Activated CD8-positive, alpha-beta T cell treated with anti-CD3 and anti-CD28 coated beads for 36 hours (primary cell): ENCODE results near the gene JAGN1. TPM values are rescaled to one million over a fixed set of nuclear protein-coding genes. Genes with fewer than 3 reads are reported as not detected.

Experiments used
- ATAC-seq: fragments of 200-7000 bp; cut with Tn5 transposase; one replicate; pipeline ENCODE4 v1.10.0; 2021; ENCODE audit warnings: mild to moderate bottlenecking, moderate library complexity
- CTCF ChIA-PET: fragments of 350-600 bp; sonication (Branson Sonifier 250); formaldehyde crosslinking; loops from one replicate; lab custom pipeline; 2021; ENCODE audit warnings: antibody characterized with exemption; lab: Charles Lee
- POLR2A ChIA-PET: fragments of 350-600 bp; sonication (Branson Sonifier 250); formaldehyde crosslinking; loops from one replicate; lab custom pipeline; 2021; ENCODE audit warnings: antibody characterized with exemption; lab: Charles Lee
- DNase-seq: peaks from one replicate; pipeline ENCODE4 v3.0.0-alpha.2; 2020
- H3K27ac Mint-ChIP-seq: one replicate; pipeline ENCODE4 v1.8.0; 2021; ENCODE audit warnings: mild to moderate bottlenecking, mixed read lengths
- H3K27me3 Mint-ChIP-seq: one replicate; pipeline ENCODE4 v1.8.0; 2021; ENCODE audit warnings: mixed read lengths
- H3K36me3 Mint-ChIP-seq: one replicate; pipeline ENCODE4 v1.8.0; 2021; ENCODE audit warnings: low read depth, mixed read lengths
- H3K4me1 Mint-ChIP-seq: one replicate; pipeline ENCODE4 v1.8.0; 2021; ENCODE audit warnings: low read depth, mixed read lengths
- H3K4me3 Mint-ChIP-seq: one replicate; pipeline ENCODE4 v1.8.0; 2021; ENCODE audit warnings: mild to moderate bottlenecking, moderate library complexity, mixed read lengths
- H3K9me3 Mint-ChIP-seq: one replicate; pipeline ENCODE4 v1.8.0; 2021; ENCODE audit warnings: mixed read lengths
- intact Hi-C: fragments of 100-400 bp; cut with micrococcal nuclease; formaldehyde crosslinking; loops from one replicate; pipeline ENCODE4 v1.10.0; 2022
- total RNA-seq, 2 experiments: library from RNA; stranded (reverse); gene quantifications; one replicate each; pipeline ENCODE4 v1.2.3, GENCODE V29; 2021
- TF ChIP-seq, protein P1 (sequence below): fragments of 200-600 bp; IDR thresholded peaks from one replicate; pipeline ENCODE4 v1.8.0; 2022; ENCODE audit warnings: antibody characterized with exemption, mild to moderate bottlenecking

JAGN1 gene
- total RNA-seq, 2 experiments from 2014 or later: 29.7 to 30.3 TPM

DNA sequence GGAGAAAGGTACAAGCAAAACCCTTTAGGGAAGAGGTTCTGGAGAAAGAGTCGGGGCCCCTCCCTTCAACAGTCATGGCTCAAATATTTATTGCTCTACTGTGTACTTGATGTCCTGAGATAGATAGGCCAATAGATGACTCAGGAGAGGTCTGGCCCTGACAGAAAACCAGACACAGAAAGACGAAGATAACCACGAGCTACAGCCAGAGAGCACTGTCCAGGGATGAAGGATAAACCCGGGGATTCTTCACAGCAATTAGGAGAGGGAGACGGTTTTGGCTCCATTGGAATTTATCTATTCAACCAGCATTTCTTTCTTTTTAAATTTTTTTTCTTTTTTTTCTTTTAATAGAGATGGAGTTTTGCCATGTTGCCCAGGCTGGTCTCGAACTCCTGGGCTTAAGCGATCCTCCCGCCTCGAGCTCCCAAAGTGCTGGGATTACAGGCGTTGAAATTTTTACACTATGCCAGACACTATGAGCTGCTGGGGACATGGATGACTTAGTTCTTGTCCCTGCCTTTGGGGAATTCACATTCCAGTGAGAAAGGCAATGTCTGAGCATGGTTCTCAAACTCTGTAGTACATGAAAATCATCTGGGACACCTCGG, 5.8 kb upstream of the JAGN1 start:
- no peak for DNase-seq
- Mint-ChIP-seq H3K27ac (no peak overlapping the region), H3K27me3 (no peaks in the 10 kb centered on the region), H3K4me1 (no peaks in the 10 kb centered on the region), H3K9me3 (no peaks in the 10 kb centered on the region), H3K4me3 (no peak overlapping the region), H3K36me3 (no peaks in the 10 kb centered on the region)
- CTCF ChIA-PET: interaction anchor here (1.2 to 2.1 kb wide), 4 partner anchors 9 to 98 kb away, joined by 3 to 6 read pairs (median 4); no protein-coding TSS in a partner anchor
- TF ChIP-seq, protein P1, sequence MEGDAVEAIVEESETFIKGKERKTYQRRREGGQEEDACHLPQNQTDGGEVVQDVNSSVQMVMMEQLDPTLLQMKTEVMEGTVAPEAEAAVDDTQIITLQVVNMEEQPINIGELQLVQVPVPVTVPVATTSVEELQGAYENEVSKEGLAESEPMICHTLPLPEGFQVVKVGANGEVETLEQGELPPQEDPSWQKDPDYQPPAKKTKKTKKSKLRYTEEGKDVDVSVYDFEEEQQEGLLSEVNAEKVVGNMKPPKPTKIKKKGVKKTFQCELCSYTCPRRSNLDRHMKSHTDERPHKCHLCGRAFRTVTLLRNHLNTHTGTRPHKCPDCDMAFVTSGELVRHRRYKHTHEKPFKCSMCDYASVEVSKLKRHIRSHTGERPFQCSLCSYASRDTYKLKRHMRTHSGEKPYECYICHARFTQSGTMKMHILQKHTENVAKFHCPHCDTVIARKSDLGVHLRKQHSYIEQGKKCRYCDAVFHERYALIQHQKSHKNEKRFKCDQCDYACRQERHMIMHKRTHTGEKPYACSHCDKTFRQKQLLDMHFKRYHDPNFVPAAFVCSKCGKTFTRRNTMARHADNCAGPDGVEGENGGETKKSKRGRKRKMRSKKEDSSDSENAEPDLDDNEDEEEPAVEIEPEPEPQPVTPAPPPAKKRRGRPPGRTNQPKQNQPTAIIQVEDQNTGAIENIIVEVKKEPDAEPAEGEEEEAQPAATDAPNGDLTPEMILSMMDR: no peak
- intact Hi-C loops: no loop called here
- ATAC-seq: no peak
- POLR2A ChIA-PET: interaction anchor here (0.7 kb wide), 1 partner anchor 10 kb away, joined by 4 read pairs; no protein-coding TSS in a partner anchor

DNA sequence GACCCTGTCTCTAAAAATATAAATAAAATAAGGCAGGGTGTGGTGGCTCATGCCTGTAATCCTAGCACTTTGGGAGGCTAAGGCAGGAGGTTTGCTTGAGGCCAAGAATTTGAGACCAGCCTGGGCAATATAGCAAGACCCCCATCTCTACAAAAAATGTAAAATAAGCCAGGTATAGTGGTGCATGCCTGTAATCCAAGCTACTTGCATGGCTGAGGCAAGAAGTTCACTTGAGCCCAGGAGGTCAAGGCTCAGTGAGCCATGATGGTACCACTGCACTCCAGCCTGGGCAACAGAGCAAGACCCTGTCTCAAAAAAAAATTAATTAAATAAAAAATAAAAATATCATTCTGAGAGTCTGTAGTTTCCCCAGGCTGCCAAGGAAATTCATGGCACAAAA, 4.1 kb upstream of the JAGN1 start:
- intact Hi-C loops: no loop called here
- Mint-ChIP-seq H3K4me1 (peaks cover 1% of the 10 kb centered on the region), H3K27ac (no peak overlapping the region), H3K4me3 (no peak overlapping the region), H3K9me3 (no peaks in the 10 kb centered on the region), H3K27me3 (no peaks in the 10 kb centered on the region), H3K36me3 (peaks cover 7% of the 10 kb centered on the region)
- CTCF ChIA-PET: no interaction called here
- no peak for ATAC-seq
- POLR2A ChIA-PET: no interaction called here
- no peak for DNase-seq
- TF ChIP-seq, protein P1: no peak

DNA sequence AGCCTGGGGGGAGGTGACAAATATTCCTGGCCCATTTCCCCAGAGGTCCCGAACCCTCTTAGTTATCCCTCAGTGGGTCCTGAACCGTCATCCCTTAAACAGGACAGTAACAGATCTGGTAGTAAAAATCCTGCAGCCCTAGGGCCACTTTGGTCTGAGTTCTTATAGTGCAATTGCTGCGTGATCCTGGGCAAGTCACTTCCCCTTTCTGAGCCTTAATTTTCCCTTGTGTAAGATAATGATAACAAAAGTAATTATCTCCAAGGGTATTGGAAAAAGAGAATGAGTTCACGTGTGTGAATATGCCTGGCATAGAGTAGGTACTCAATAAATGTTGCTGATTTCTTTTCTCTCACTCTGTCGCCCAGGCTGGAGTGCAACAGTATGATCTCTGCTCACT, 2.9 kb upstream of the JAGN1 start:
- H3K4me3 Mint-ChIP-seq: no peak overlapping the region
- H3K27me3 Mint-ChIP-seq: no peaks in the 10 kb centered on the region
- DNase-seq: no peak
- CTCF ChIA-PET: no interaction called here
- POLR2A ChIA-PET: no interaction called here
- TF ChIP-seq, protein P1: no peak
- no peak overlapping the region for H3K27ac Mint-ChIP-seq
- ATAC-seq: no peak
- H3K36me3 Mint-ChIP-seq: peaks cover 14% of the 10 kb centered on the region
- intact Hi-C loops: no loop called here
- peaks cover 5% of the 10 kb centered on the region for H3K4me1 Mint-ChIP-seq
- no peaks in the 10 kb centered on the region for H3K9me3 Mint-ChIP-seq

DNA sequence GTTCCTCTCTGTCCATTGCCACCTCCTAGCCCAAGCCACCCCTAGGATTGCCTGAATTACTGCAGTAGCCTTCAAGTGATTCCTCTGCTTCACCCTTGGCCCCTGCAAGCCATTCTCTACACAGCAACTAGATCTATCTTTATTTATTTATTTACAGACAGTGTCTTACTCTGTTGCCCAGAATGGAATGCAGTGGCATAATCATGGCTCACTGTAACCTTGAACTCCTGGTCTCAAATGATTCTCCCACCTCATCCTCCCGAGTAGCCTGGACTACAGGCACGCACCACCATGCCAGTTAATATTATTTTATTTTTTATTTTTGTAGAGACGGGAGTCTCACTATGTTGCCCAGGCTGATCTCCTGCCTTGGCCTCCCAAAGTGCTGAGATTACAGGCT, 1.9 kb upstream of the JAGN1 start:
- Mint-ChIP-seq H3K27ac (no peak overlapping the region), H3K9me3 (peaks cover 2% of the 10 kb centered on the region), H3K27me3 (no peaks in the 10 kb centered on the region), H3K4me3 (no peak overlapping the region), H3K36me3 (peaks cover 25% of the 10 kb centered on the region), H3K4me1 (peaks cover 13% of the 10 kb centered on the region)
- POLR2A ChIA-PET: no interaction called here
- ATAC-seq: no peak
- intact Hi-C loops: no loop called here
- CTCF ChIA-PET: no interaction called here
- DNase-seq: no peak
- TF ChIP-seq, protein P1: no peak

DNA sequence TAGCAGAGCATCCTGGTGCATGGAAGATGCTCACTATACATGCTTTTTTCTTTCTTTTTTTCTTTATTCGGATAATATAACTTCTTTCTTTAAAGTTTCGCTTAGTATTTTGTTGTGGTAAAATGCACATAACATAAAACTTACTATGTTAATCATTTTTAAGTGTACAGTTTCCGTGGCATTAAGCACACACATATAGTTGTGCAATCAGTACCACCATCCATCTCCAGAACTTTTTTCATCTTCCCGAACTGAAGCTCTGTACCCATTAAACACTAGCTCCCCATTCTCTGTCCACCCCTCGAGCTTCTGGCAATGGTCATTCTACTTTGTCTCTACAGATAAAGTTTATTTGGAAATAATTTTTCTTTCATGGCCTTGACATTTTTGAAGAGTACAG, 1.0 kb upstream of the JAGN1 start:
- TF ChIP-seq, protein P1: no peak
- peaks cover 2% of the 10 kb centered on the region for H3K9me3 Mint-ChIP-seq
- peaks cover 33% of the 10 kb centered on the region for H3K36me3 Mint-ChIP-seq
- ChIA-PET POLR2A (interaction anchor here (1.6 to 2.7 kb wide), 2 partner anchors 13 to 60 kb away, joined by 3 to 10 read pairs; partner anchors contain the start of gene IL17RE), CTCF (interaction anchor here (1.4 kb wide), 1 partner anchor 41 kb away, joined by 5 read pairs; no protein-coding TSS in a partner anchor)
- H3K27me3 Mint-ChIP-seq: no peaks in the 10 kb centered on the region
- intact Hi-C loops: no loop called here
- H3K4me3 Mint-ChIP-seq: peak overlapping the region; percentile 99
- DNase-seq: no peak
- peak overlapping the region; percentile 99 for H3K27ac Mint-ChIP-seq
- no peak for ATAC-seq
- peaks cover 21% of the 10 kb centered on the region for H3K4me1 Mint-ChIP-seq
